ENCODE measurements around the gene WFDC1.

DNA sequence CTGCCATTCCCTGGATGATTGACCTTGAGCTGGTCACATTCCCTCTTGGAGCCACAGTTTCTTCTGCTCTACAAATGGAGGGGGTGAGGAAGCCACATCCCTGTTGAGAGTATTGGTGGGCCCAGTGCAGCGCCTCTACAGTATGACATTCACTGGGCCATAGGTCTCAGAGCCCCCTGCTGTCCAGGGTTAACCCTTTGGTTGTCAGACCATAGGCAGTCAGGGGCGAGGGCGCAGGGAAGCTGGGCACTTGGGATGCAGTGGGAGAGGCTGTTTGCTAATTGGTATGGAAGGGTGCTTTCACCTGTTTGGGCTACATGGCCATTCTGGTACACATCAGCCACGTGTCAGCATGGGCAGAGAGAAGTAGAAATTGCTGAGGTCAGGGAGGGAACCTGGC, 27.3 kb upstream of the WFDC1 start:
- TF ChIP-seq YY1 (IDR thresholded peaks at IDR 0.05; ENCODE audit: insufficient read depth, insufficient read length) (no peak), SUZ12 (IDR thresholded peaks at IDR 0.05; ENCODE audit: extremely low read depth, insufficient read depth, insufficient read length) (no peak), ZNF274 (IDR thresholded peaks at IDR 0.05; ENCODE audit: low read depth, low read length) (no peak)

Measured in NT2/D1 (cell line).